ENCODE measurements around the gene VWA2. TPM values are rescaled to one million over a fixed set of nuclear protein-coding genes. Genes with fewer than 3 reads are reported as not detected.

Gene VWA2
- total RNA-seq, 1 experiment from 2014 or later: not detected

DNA sequence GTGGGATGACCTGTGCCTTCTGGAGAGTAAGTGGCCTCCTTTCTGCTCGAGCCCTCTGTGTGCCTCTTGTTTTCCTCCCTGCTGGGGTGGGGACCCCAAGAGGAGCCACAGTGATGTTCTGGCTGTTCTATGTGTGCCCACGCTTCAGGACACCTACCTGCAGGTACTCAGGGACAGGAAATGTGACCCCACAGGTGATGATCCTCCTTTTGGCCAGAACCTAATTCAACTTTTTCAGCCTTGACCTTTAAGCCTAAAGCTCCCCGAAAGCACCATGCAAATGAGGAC lies 70.3 kb downstream of the VWA2 start:
- POLR2A ChIA-PET: interaction anchor here (2.0 kb wide), 1 partner anchor 12 kb away, joined by 4 read pairs; no protein-coding TSS in a partner anchor
- Mint-ChIP-seq H3K4me3 (ENCODE audit: unreplicated experiment) (no peak overlapping the region), H3K27me3 (ENCODE audit: insufficient read depth, unreplicated experiment) (no peaks in the 10 kb centered on the region), H3K36me3 (ENCODE audit: insufficient read depth, unreplicated experiment) (peaks cover 8% of the 10 kb centered on the region), H3K9me3 (ENCODE audit: unreplicated experiment) (no peaks in the 10 kb centered on the region), H3K27ac (ENCODE audit: low read depth, unreplicated experiment) (no peak overlapping the region), H3K4me1 (ENCODE audit: insufficient read depth, unreplicated experiment) (peaks cover 12% of the 10 kb centered on the region)
- BruUV-seq (replicated peaks): no TSS peak
- intact Hi-C loops (cut with micrococcal nuclease): loop anchor here (10.0 kb wide), 1 partner anchor 395 kb away; no protein-coding TSS in a partner anchor
- TF ChIP-seq, protein P1, sequence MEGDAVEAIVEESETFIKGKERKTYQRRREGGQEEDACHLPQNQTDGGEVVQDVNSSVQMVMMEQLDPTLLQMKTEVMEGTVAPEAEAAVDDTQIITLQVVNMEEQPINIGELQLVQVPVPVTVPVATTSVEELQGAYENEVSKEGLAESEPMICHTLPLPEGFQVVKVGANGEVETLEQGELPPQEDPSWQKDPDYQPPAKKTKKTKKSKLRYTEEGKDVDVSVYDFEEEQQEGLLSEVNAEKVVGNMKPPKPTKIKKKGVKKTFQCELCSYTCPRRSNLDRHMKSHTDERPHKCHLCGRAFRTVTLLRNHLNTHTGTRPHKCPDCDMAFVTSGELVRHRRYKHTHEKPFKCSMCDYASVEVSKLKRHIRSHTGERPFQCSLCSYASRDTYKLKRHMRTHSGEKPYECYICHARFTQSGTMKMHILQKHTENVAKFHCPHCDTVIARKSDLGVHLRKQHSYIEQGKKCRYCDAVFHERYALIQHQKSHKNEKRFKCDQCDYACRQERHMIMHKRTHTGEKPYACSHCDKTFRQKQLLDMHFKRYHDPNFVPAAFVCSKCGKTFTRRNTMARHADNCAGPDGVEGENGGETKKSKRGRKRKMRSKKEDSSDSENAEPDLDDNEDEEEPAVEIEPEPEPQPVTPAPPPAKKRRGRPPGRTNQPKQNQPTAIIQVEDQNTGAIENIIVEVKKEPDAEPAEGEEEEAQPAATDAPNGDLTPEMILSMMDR (IDR thresholded peaks at IDR 0.05; ENCODE audit: unreplicated experiment): no peak
- no peak for DNase-seq (ENCODE audit: unreplicated experiment)
- CTCF ChIA-PET: interaction anchor here (1.5 kb wide), 1 partner anchor 129 kb away, joined by 8 read pairs; no protein-coding TSS in a partner anchor

DNA sequence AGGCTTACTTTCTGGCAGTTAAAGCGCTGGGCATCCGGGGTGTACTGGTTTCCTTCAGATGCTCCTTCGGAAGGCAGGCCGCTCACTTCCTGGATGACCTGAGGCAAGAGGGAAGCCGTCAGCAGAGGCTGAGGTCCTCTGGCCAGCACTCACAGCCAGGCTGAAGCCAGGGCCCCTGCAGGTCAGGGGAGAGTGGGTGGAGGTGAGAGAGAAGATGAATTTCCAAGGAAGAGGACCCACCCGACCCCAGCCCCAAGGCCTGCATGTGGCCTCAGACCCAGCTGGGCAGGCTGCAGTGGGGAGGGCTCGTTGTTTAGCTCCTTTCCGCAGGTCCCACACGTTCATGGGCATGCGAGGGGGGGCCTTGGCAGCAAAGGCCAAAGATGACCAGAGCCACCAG lies 71.3 kb downstream of the VWA2 start:
- DNase-seq (ENCODE audit: unreplicated experiment): peak; percentile 25
- Mint-ChIP-seq H3K4me1 (ENCODE audit: insufficient read depth, unreplicated experiment) (peaks cover 12% of the 10 kb centered on the region), H3K27me3 (ENCODE audit: insufficient read depth, unreplicated experiment) (no peaks in the 10 kb centered on the region), H3K9me3 (ENCODE audit: unreplicated experiment) (no peaks in the 10 kb centered on the region), H3K4me3 (ENCODE audit: unreplicated experiment) (no peak overlapping the region), H3K36me3 (ENCODE audit: insufficient read depth, unreplicated experiment) (peaks cover 8% of the 10 kb centered on the region), H3K27ac (ENCODE audit: low read depth, unreplicated experiment) (no peak overlapping the region)
- ChIA-PET CTCF (interaction anchor here (0.6 to 1.5 kb wide), 2 partner anchors 76 to 128 kb away, joined by 3 to 8 read pairs; no protein-coding TSS in a partner anchor), POLR2A (interaction anchor here (0.7 kb wide), 1 partner anchor 140 kb away, joined by 3 read pairs; no protein-coding TSS in a partner anchor)
- intact Hi-C loops (cut with micrococcal nuclease): no loop called here
- TF ChIP-seq, protein P1 (IDR thresholded peaks at IDR 0.05; ENCODE audit: unreplicated experiment): no peak
- BruUV-seq (replicated peaks): no TSS peak

DNA sequence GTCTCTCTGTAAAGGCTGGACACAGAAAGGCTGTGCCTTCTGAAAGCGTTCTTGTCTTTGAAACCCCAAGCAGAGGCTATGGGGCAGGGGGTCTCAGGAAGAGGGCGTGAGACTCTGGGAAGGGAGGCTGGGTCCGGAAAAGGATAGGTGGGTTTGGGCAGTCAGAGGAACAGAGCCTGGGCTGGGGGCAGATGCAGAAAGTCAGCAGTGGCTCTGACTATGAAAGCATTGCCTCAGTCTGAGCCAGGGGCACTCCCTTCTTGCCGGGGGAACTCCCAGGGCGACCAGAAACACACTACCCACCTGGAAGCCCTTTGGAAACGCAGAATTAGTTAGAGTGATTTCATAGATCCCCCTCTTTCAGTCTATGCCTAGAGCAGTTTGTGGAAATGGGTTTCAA lies 72.0 kb downstream of the VWA2 start:
- ChIA-PET CTCF (no interaction called here), POLR2A (no interaction called here)
- H3K4me1 Mint-ChIP-seq (ENCODE audit: insufficient read depth, unreplicated experiment): peaks cover 12% of the 10 kb centered on the region
- H3K27ac Mint-ChIP-seq (ENCODE audit: low read depth, unreplicated experiment): no peak overlapping the region
- TF ChIP-seq, protein P1 (IDR thresholded peaks at IDR 0.05; ENCODE audit: unreplicated experiment): no peak
- no peak overlapping the region for H3K4me3 Mint-ChIP-seq (ENCODE audit: unreplicated experiment)
- peaks cover 8% of the 10 kb centered on the region for H3K36me3 Mint-ChIP-seq (ENCODE audit: insufficient read depth, unreplicated experiment)
- intact Hi-C loops (cut with micrococcal nuclease): no loop called here
- H3K27me3 Mint-ChIP-seq (ENCODE audit: insufficient read depth, unreplicated experiment): no peaks in the 10 kb centered on the region
- no TSS peak for BruUV-seq (replicated peaks)
- DNase-seq (ENCODE audit: unreplicated experiment): no peak
- no peaks in the 10 kb centered on the region for H3K9me3 Mint-ChIP-seq (ENCODE audit: unreplicated experiment)

DNA sequence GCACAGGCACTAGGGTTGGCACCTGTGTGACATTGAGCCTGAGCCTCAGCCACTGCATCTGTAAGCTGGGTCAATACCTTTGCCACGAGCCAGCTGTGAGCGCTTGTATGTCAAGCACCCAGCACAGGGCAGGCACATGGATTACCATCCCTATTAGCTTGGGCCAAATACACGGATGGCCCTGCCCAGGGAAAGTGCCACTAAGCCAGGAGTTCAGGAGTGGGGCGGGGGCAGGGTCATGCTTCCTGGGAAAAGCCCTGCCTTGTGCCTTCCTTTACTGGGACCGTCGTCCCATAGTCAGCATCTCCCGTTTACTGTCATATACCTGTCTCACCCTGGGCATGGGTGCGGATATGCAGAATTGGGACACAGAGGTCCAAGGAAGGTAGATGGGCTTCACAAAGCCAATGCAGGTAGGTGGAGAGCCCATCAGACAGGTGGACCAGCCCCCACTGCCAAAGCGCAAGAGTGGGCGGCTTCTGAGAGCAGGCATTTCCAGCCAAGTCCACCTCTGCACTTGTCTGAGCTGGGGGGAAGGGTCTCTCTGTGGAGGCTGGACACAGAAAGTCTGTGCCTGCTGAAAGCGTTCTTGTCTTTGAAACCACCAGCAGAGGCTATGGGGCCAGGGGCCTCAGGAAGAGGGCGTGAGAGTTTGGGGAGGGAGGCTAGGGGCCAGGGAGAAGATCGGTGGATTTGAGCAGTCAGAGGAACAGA lies 72.6 kb downstream of the VWA2 start:
- BruUV-seq (replicated peaks): no TSS peak
- Mint-ChIP-seq H3K27ac (ENCODE audit: low read depth, unreplicated experiment) (no peak overlapping the region), H3K36me3 (ENCODE audit: insufficient read depth, unreplicated experiment) (peaks cover 8% of the 10 kb centered on the region), H3K4me1 (ENCODE audit: insufficient read depth, unreplicated experiment) (peaks cover 9% of the 10 kb centered on the region), H3K27me3 (ENCODE audit: insufficient read depth, unreplicated experiment) (no peaks in the 10 kb centered on the region), H3K4me3 (ENCODE audit: unreplicated experiment) (no peak overlapping the region), H3K9me3 (ENCODE audit: unreplicated experiment) (no peaks in the 10 kb centered on the region)
- no peak for DNase-seq (ENCODE audit: unreplicated experiment)
- POLR2A ChIA-PET: interaction anchor here (1.2 kb wide), 1 partner anchor 9 kb away, joined by 3 read pairs; no protein-coding TSS in a partner anchor
- intact Hi-C loops (cut with micrococcal nuclease): no loop called here
- CTCF ChIA-PET: interaction anchor here (0.5 to 1.0 kb wide), 2 partner anchors 8 to 9 kb away, joined by 3 to 9 read pairs; no protein-coding TSS in a partner anchor
- TF ChIP-seq, protein P1 (IDR thresholded peaks at IDR 0.05; ENCODE audit: unreplicated experiment): no peak
